ENCODE measurements around the gene OPA3. TPM values are rescaled to one million over a fixed set of nuclear protein-coding genes. Genes with fewer than 3 reads are reported as not detected.
A peak's percentile ranks its signal among the peaks of the same experiment; 100 is the strongest.

OPA3 gene
- total and polyA plus RNA-seq, 5 donors = 17.5 to 27.6 (median 23.2) TPM

GRCh38 chr19:45488708-45489107, 95.9 kb downstream of the OPA3 start:
- Histone ChIP-seq H3K4me3 (ENCODE audit: low read length) (no peak overlapping the region), H3K27ac (ENCODE audit: low read length) (no peak overlapping the region), H3K27me3 (ENCODE audit: control insufficient read depth, insufficient read depth) (no peaks in the 10 kb centered on the region), H3K9me3 (ENCODE audit: control insufficient read depth, low read length) (no peaks in the 10 kb centered on the region), H3K4me1 (ENCODE audit: control insufficient read depth, insufficient read depth, low read length) (no peaks in the 10 kb centered on the region)
- no peak for ATAC-seq
- intact Hi-C loops (cut with DNase I) = no loop called here
- WGBS = 91% methylated on average over 15 of the region's 15 CpGs
- DNase-seq = peak in 1 of 3 donors; percentile 60

DNA sequence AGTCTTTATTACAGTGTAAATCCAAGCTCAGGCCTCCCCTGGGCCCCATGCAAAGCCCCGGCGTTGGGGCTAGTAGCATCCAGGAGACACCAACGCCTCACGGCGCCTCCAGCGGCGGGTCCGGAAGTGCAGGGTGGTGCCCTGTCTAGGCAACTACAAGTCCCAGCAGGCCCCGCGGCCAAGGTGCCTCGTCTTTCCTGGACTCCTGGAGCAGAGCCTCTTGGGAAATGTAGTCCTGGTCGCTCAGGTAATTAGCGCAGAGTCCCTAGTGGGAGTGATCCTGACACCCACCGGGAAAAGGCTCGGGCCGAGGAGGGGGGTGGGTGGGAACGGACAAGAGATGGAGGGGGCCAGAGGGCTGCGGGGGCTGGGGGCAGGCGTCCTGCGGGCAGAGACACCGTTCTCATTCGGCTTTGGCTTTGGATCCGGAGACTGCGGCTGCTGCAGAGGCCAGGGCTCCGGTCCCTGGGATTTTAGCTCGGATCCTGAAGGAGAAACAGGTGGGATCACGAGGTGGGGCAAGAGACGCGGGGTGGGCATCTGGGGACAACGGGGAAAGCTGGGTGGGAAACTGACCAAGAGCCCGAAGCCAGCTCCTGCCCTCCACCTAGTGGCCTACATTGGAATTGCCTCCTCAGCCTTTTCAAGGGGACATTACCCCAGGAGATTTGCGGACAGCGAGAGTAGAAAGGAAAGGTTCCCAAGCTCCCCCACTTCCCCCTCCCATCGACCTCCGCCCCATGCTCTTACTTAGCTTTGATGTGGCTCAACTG, 99.1 kb downstream of the OPA3 start:
- peak overlapping the region; percentile 88 for H3K4me3 ChIP-seq (ENCODE audit: low read length)
- intact Hi-C loops (cut with DNase I) = no loop called here
- H3K9me3 ChIP-seq (ENCODE audit: control insufficient read depth, low read length) = no peaks in the 10 kb centered on the region
- ATAC-seq = peak; percentile 98
- peak; percentile 99 to 100 (median 99) for DNase-seq
- H3K27me3 ChIP-seq (ENCODE audit: control insufficient read depth, insufficient read depth) = no peaks in the 10 kb centered on the region
- H3K4me1 ChIP-seq (ENCODE audit: control insufficient read depth, insufficient read depth, low read length) = no peaks in the 10 kb centered on the region
- H3K27ac ChIP-seq (ENCODE audit: low read length) = peak overlapping the region; percentile 72
- under 1% methylated on average over 35 of the region's 35 CpGs for WGBS

GRCh38 chr19:45484273-45484945, 100.2 kb downstream of the OPA3 start:
- H3K27me3 ChIP-seq (ENCODE audit: control insufficient read depth, insufficient read depth) = no peaks in the 10 kb centered on the region
- no peaks in the 10 kb centered on the region for H3K4me1 ChIP-seq (ENCODE audit: control insufficient read depth, insufficient read depth, low read length)
- no peaks in the 10 kb centered on the region for H3K9me3 ChIP-seq (ENCODE audit: control insufficient read depth, low read length)
- H3K27ac ChIP-seq (ENCODE audit: low read length) = no peak overlapping the region
- ATAC-seq = no peak
- WGBS = 76% methylated on average over 13 of the region's 13 CpGs
- no peak overlapping the region for H3K4me3 ChIP-seq (ENCODE audit: low read length)
- intact Hi-C loops (cut with DNase I) = no loop called here
- no peak for DNase-seq

GRCh38 chr19:45483033-45483432, 101.6 kb downstream of the OPA3 start:
- intact Hi-C loops (cut with DNase I) = no loop called here
- no peaks in the 10 kb centered on the region for H3K9me3 ChIP-seq (ENCODE audit: control insufficient read depth, low read length)
- H3K27me3 ChIP-seq (ENCODE audit: control insufficient read depth, insufficient read depth) = no peaks in the 10 kb centered on the region
- DNase-seq (no peak), ATAC-seq (no peak)
- no peak overlapping the region for H3K4me3 ChIP-seq (ENCODE audit: low read length)
- WGBS = 91% methylated on average over 5 of the region's 5 CpGs
- no peak overlapping the region for H3K27ac ChIP-seq (ENCODE audit: low read length)
- H3K4me1 ChIP-seq (ENCODE audit: control insufficient read depth, insufficient read depth, low read length) = no peaks in the 10 kb centered on the region

DNA sequence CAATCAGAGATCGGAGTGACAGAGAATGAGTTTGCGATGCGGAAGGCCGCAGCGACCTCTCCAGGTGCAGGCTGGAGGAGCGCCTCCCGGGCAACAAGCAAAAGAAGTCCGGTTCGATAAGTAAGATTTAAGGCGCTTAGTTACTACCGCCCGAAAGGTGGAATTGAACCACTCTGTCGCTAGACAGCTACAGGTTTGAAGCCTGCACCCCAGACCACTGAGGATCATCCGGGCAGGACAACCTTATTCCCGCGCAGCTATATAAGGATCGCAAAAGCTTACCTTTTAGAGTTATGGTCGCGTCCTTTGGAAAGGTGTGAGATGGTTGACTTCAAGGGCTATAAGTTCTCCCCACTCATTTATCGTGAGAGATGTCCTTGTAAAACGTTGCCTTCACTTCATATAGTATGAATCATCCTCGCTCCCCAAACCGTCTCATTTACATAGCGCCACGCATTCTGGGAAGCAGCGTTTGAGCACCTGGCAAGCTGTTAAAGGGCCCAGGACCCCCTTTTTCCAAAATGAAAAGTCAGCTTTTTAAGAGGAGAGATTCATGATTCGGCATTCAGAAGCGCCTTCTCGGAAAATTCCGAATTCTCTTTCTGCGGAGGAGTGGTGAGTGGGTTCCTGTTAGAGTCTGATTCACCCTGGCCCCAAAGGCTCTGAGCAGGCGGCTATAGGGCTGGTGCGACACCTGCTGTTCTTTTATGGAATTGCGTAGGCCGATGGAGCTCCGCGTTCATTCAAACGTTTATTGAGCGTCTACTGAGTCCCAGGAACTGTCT, 106.0 kb downstream of the OPA3 start:
- Histone ChIP-seq H3K27ac (ENCODE audit: low read length) (peak overlapping the region; percentile 94), H3K9me3 (ENCODE audit: control insufficient read depth, low read length) (no peaks in the 10 kb centered on the region), H3K27me3 (ENCODE audit: control insufficient read depth, insufficient read depth) (no peaks in the 10 kb centered on the region), H3K4me1 (ENCODE audit: control insufficient read depth, insufficient read depth, low read length) (no peaks in the 10 kb centered on the region), H3K4me3 (ENCODE audit: low read length) (peak overlapping the region; percentile 67)
- DNase-seq (peak; percentile 78 to 91 (median 89)), ATAC-seq (peak; percentile 95 to 96)
- intact Hi-C loops (cut with DNase I) = loop anchor here (1.0 to 2.0 kb wide), 3 partner anchors 39 to 48 kb away; no protein-coding TSS in a partner anchor
- WGBS = under 1% methylated on average over 39 of the region's 39 CpGs

DNA sequence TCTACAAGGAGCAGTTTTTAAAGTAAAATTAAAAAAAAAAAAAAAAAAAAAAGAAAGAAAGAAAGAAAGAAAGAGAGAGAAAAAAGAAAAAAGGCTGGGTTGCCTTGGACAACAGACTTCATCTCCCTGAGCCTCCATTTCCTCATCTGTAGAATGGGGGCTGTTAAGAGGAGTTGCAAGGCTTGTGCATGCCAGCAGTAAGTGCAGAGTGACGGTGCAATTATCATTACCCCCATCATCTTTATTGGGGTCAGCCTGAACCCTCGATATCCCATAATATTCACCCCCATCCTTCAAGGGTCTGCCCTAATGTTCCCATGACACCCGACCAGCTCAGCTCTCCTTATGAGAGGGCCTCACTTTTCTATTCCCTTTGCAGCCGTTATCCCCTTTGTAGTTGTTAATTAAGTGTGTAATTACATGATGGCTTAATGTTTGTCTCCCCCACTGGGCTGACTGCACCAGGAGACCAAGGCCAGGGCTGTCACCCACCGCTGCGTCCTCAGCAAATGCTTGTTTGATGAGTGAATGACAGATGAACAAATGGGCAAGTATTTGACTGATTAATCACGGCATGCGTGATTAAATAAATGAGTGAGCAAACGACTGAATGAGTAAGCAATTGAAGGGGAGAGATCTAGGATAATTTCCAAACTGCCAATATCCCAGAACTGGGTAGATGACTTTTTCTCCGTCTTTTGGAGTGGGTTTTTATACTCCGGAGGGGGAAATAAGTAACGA, 106.7 kb downstream of the OPA3 start:
- H3K27me3 ChIP-seq (ENCODE audit: control insufficient read depth, insufficient read depth) = no peaks in the 10 kb centered on the region
- DNase-seq = no peak
- H3K9me3 ChIP-seq (ENCODE audit: control insufficient read depth, low read length) = no peaks in the 10 kb centered on the region
- H3K27ac ChIP-seq (ENCODE audit: low read length) = peak overlapping the region; percentile 94
- ATAC-seq = no peak
- H3K4me1 ChIP-seq (ENCODE audit: control insufficient read depth, insufficient read depth, low read length) = no peaks in the 10 kb centered on the region
- peak overlapping the region; percentile 67 for H3K4me3 ChIP-seq (ENCODE audit: low read length)
- WGBS = 6% methylated on average over 12 of the region's 12 CpGs
- intact Hi-C loops (cut with DNase I) = loop anchor here (2.0 kb wide), 2 partner anchors 39 to 47 kb away; no protein-coding TSS in a partner anchor

Other genes starting within 250 kb of the OPA3 start
- not detected for gene KLC3, start 244.1 kb downstream of the OPA3 start, total RNA-seq
- 0.18 TPM for gene KLC3, start 244.1 kb downstream of the OPA3 start, polyA plus RNA-seq
- gene ERCC2, start 214.2 kb downstream of the OPA3 start, total RNA-seq = 10 to 100 TPM; 11.1 to 15.7 (median 12.2) TPM
- gene ERCC2, start 214.2 kb downstream of the OPA3 start, polyA plus RNA-seq = 9.6 TPM
- gene PPP1R13L, start 179.7 kb downstream of the OPA3 start, total RNA-seq = 100 to 1,000 TPM; 131 to 161 (median 150) TPM
- 100 TPM for gene PPP1R13L, start 179.7 kb downstream of the OPA3 start, polyA plus RNA-seq
- gene POLR1G, start 178.2 kb downstream of the OPA3 start, total RNA-seq = 1 to 10 TPM; 4.0 to 6.3 (median 5.0) TPM
- 4.0 TPM for gene POLR1G, start 178.2 kb downstream of the OPA3 start, polyA plus RNA-seq
- gene ERCC1, start 160.9 kb downstream of the OPA3 start, total RNA-seq = 100 to 1,000 TPM; 133 to 143 (median 139) TPM
- 139 TPM for gene ERCC1, start 160.9 kb downstream of the OPA3 start, polyA plus RNA-seq
- 10 to 100 TPM in 1 of 4 donors, 1 to 10 TPM in 3; 1.6 to 16.3 (median 6.1) TPM for gene FOSB, start 116.8 kb downstream of the OPA3 start, total RNA-seq
- 57.8 TPM for gene FOSB, start 116.8 kb downstream of the OPA3 start, polyA plus RNA-seq
- gene RTN2, start 87.8 kb downstream of the OPA3 start, total RNA-seq = 10 to 100 TPM; 18.7 to 26.4 (median 20.4) TPM
- 20.2 TPM for gene RTN2, start 87.8 kb downstream of the OPA3 start, polyA plus RNA-seq
- gene PPM1N, start 86.4 kb downstream of the OPA3 start, total RNA-seq = under 1 TPM in 2 of 4 donors, not detected in 2; 0.24 to 0.96 TPM
- gene PPM1N, start 86.4 kb downstream of the OPA3 start, polyA plus RNA-seq = 0.91 TPM
- 10 to 100 TPM; 44.1 to 85.4 (median 47.4) TPM for gene VASP, start 77.3 kb downstream of the OPA3 start, total RNA-seq
- gene VASP, start 77.3 kb downstream of the OPA3 start, polyA plus RNA-seq = 42.2 TPM
- gene GPR4, start 17.4 kb upstream of the OPA3 start, total RNA-seq = 10 to 100 TPM in 1 of 4 donors, 1 to 10 TPM in 3; 3.7 to 11.3 (median 4.7) TPM
- gene GPR4, start 17.4 kb upstream of the OPA3 start, polyA plus RNA-seq = 7.7 TPM
- gene EML2, start 54.6 kb upstream of the OPA3 start, total RNA-seq = 10 to 100 TPM; 25.2 to 37.9 (median 33.7) TPM
- gene EML2, start 54.6 kb upstream of the OPA3 start, polyA plus RNA-seq = 19.0 TPM
- 10 to 100 TPM in 3 of 4 donors, 1 to 10 TPM in 1; 8.5 to 16.7 (median 12.5) TPM for gene GIPR, start 83.4 kb upstream of the OPA3 start, total RNA-seq
- gene GIPR, start 83.4 kb upstream of the OPA3 start, polyA plus RNA-seq = 8.7 TPM
- 100 to 1,000 TPM; 246 to 297 (median 285) TPM for gene SNRPD2, start 107.2 kb upstream of the OPA3 start, total RNA-seq
- 281 TPM for gene SNRPD2, start 107.2 kb upstream of the OPA3 start, polyA plus RNA-seq
- 1 to 10 TPM; 2.5 to 3.3 (median 3.1) TPM for gene QPCTL, start 107.9 kb upstream of the OPA3 start, total RNA-seq
- 2.7 TPM for gene QPCTL, start 107.9 kb upstream of the OPA3 start, polyA plus RNA-seq
- gene FBXO46, start 146.1 kb upstream of the OPA3 start, total RNA-seq = 10 to 100 TPM; 11.4 to 13.2 (median 12.6) TPM
- gene FBXO46, start 146.1 kb upstream of the OPA3 start, polyA plus RNA-seq = 9.4 TPM
- under 1 TPM; 0.15 to 0.76 (median 0.30) TPM for gene MEIOSIN, start 148.6 kb upstream of the OPA3 start, total RNA-seq
- 0.41 TPM for gene MEIOSIN, start 148.6 kb upstream of the OPA3 start, polyA plus RNA-seq
- gene SIX5, start 184.4 kb upstream of the OPA3 start, total RNA-seq = 10 to 100 TPM; 15.8 to 33.2 (median 24.1) TPM
- gene SIX5, start 184.4 kb upstream of the OPA3 start, polyA plus RNA-seq = 19.4 TPM
- gene DMPK, start 197.7 kb upstream of the OPA3 start, total RNA-seq = 100 to 1,000 TPM; 220 to 304 (median 288) TPM
- gene DMPK, start 197.7 kb upstream of the OPA3 start, polyA plus RNA-seq = 395 TPM
- 10 to 100 TPM; 72.2 to 87.1 (median 76.6) TPM for gene DMWD, start 208.0 kb upstream of the OPA3 start, total RNA-seq
- 50.2 TPM for gene DMWD, start 208.0 kb upstream of the OPA3 start, polyA plus RNA-seq
- under 1 TPM in 1 of 4 donors, not detected in 3; 0.14 TPM for gene RSPH6A, start 230.5 kb upstream of the OPA3 start, total RNA-seq
- gene RSPH6A, start 230.5 kb upstream of the OPA3 start, polyA plus RNA-seq = not detected

All from right cardiac atrium (tissue), 5 donors.